Measurements from ENCODE around the gene CDK10.
A peak's percentile ranks its signal among the peaks of the same experiment; 100 is the strongest.

The CDK10 gene

GRCh38 chr16:89705006-89705405, 18.5 kb downstream of the CDK10 start:
- TF ChIP-seq ZFX (IDR thresholded peaks at IDR 0.05), result no peak
- no peak for TF ChIP-seq CTCF (conservative IDR thresholded peaks at IDR 0.05)
- peak overlapping the region; percentile 19; the same call in 1 of the 2 replicates for H3K27ac ChIP-seq

GRCh38 chr16:89706518-89707260, 20.2 kb downstream of the CDK10 start:
- H3K27ac ChIP-seq, result no peak overlapping the region
- TF ChIP-seq ZFX (IDR thresholded peaks at IDR 0.05) (no peak), CTCF (conservative IDR thresholded peaks at IDR 0.05) (no peak)

- TF ChIP-seq CTCF (conservative IDR thresholded peaks at IDR 0.05), result no peak
- no peak for TF ChIP-seq ZFX (IDR thresholded peaks at IDR 0.05)
- no peak overlapping the region for H3K27ac ChIP-seq
These were observed 21.2 kb downstream of the CDK10 start for GRCh38 chr16:89707695-89708094.

GRCh38 chr16:89708481-89708931, 22.0 kb downstream of the CDK10 start:
- no peak overlapping the region for H3K27ac ChIP-seq
- TF ChIP-seq CTCF (conservative IDR thresholded peaks at IDR 0.05) (no peak), ZFX (IDR thresholded peaks at IDR 0.05) (no peak)

- no peak overlapping the region for H3K27ac ChIP-seq
- no peak for TF ChIP-seq ZFX (IDR thresholded peaks at IDR 0.05)
- no peak for TF ChIP-seq CTCF (conservative IDR thresholded peaks at IDR 0.05)
These were observed 22.7 kb downstream of the CDK10 start for GRCh38 chr16:89709166-89709565.

- no peak overlapping the region for H3K27ac ChIP-seq
- TF ChIP-seq CTCF (conservative IDR thresholded peaks at IDR 0.05), result no peak
- no peak for TF ChIP-seq ZFX (IDR thresholded peaks at IDR 0.05)
These were observed 23.4 kb downstream of the CDK10 start for GRCh38 chr16:89709716-89710432.

Data from C4-2B (cell line).